CD1c-positive myeloid dendritic cell (primary cell): ENCODE measurements around the gene P3R3URF.

Experiments
- DNase-seq: peaks from one replicate; pipeline ENCODE4 v3.0.0-alpha.2; 2016; ENCODE audit errors: extremely low spot score

P3R3URF gene

GRCh38 chr1:46132529-46133180 lies 43.6 kb downstream of the P3R3URF start, which contains the start of gene PIK3R3:
Gene PIK3R3 (minus strand): TSS chr1:46132629. CDS start chr1:46131952, 677 bp downstream.
- DNase-seq: peak; percentile 98

GRCh38 chr1:46131712-46132528 lies 44.4 kb downstream of the P3R3URF start:
- DNase-seq: peak; percentile 18

- DNase-seq: no peak
These were observed 45.2 kb downstream of the P3R3URF start for GRCh38 chr1:46131093-46131492.

- DNase-seq: peak; percentile 3
These were observed 45.7 kb downstream of the P3R3URF start for GRCh38 chr1:46130606-46131005.

GRCh38 chr1:46130121-46130520 lies 46.2 kb downstream of the P3R3URF start:
- no peak for DNase-seq

GRCh38 chr1:46128344-46128743 lies 47.9 kb downstream of the P3R3URF start:
- DNase-seq: no peak
